Measurements from ENCODE around the gene DCLRE1A.
"Not testable (repeated sequence)": the region's sequence is repeated elsewhere in the genome, so short reads cannot be mapped to it uniquely, and the experiment has no call there.

DCLRE1A gene

DNA sequence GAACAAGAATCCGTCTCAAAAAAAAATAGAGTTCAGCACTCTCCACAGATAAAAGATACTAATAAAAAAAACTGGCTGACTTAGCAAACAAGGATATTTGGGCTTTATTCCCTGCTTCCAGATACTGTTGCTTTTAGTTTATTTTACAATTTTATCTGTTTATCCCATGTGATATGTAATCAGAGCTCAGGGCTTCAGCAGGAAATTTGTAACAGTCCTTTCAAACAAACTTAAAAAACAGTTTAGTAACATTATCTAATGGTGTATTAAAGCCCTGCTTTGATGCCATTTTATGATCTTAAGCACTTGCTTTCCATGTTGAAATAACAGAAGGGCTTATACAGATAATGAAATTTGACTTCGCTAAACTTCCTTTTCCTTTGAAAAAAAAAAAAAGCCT lies 28.1 kb downstream of the DCLRE1A start:
- POLR2A ChIA-PET: no interaction called here
- no peak for TF ChIP-seq SP1 (IDR thresholded peaks at IDR 0.05)
- no peak for TF ChIP-seq NFRKB (IDR thresholded peaks at IDR 0.05)
- TF ChIP-seq ZNF384 (IDR thresholded peaks at IDR 0.05): no peak
- TF ChIP-seq FOXK2 (IDR thresholded peaks at IDR 0.05): no peak
- no peak for TF ChIP-seq ELF4 (IDR thresholded peaks at IDR 0.05)
- no peak for TF ChIP-seq BHLHE40 (IDR thresholded peaks at IDR 0.05; ENCODE audit: borderline replicate concordance)
- no peak for TF ChIP-seq LEF1 (IDR thresholded peaks at IDR 0.05; ENCODE audit: borderline replicate concordance)
- TF ChIP-seq HDGF (IDR thresholded peaks at IDR 0.05; ENCODE audit: borderline replicate concordance): no peak
- TF ChIP-seq PKNOX1 (IDR thresholded peaks at IDR 0.05): no peak

GRCh38 chr10:113823389-113823788 lies 30.5 kb downstream of the DCLRE1A start:
- TF ChIP-seq CTBP1 (IDR thresholded peaks at IDR 0.05; ENCODE audit: borderline replicate concordance): no peak
- no peak for TF ChIP-seq PKNOX1 (IDR thresholded peaks at IDR 0.05)
- TF ChIP-seq SP1 (IDR thresholded peaks at IDR 0.05): no peak
- TF ChIP-seq L3MBTL2 (conservative IDR thresholded peaks at IDR 0.05): no peak
- no peak for TF ChIP-seq HDGF (IDR thresholded peaks at IDR 0.05; ENCODE audit: borderline replicate concordance)
- no peak for TF ChIP-seq BHLHE40 (IDR thresholded peaks at IDR 0.05; ENCODE audit: borderline replicate concordance)
- TF ChIP-seq ELF4 (IDR thresholded peaks at IDR 0.05): no peak
- TF ChIP-seq FOXA1 (IDR thresholded peaks at IDR 0.05): no peak
- ChIA-PET POLR2A (no interaction called here), CTCF (no interaction called here)
- no peak for DNase-seq (ENCODE audit: extremely low spot score)

More for the DNA sequence above, 28.1 kb downstream of the DCLRE1A start:
- no peak for DNase-seq (ENCODE audit: extremely low spot score)
- CTCF ChIA-PET: no interaction called here

- DNase-seq (ENCODE audit: extremely low spot score): no peak
- TF ChIP-seq TARDBP (IDR thresholded peaks at IDR 0.05): no peak
- TF ChIP-seq ZNF384 (IDR thresholded peaks at IDR 0.05): no peak
- TF ChIP-seq PKNOX1 (IDR thresholded peaks at IDR 0.05): no peak
- TF ChIP-seq ELF4 (IDR thresholded peaks at IDR 0.05): no peak
- TF ChIP-seq LEF1 (IDR thresholded peaks at IDR 0.05; ENCODE audit: borderline replicate concordance): no peak
- TF ChIP-seq NFRKB (IDR thresholded peaks at IDR 0.05): no peak
- no peak for TF ChIP-seq FOXK2 (IDR thresholded peaks at IDR 0.05)
- no peak for TF ChIP-seq L3MBTL2 (conservative IDR thresholded peaks at IDR 0.05)
- TF ChIP-seq FOXA1 (IDR thresholded peaks at IDR 0.05): no peak
- no peak for TF ChIP-seq ARNT (IDR thresholded peaks at IDR 0.05)
- TF ChIP-seq HDGF (IDR thresholded peaks at IDR 0.05; ENCODE audit: borderline replicate concordance): no peak
- no peak for TF ChIP-seq BHLHE40 (IDR thresholded peaks at IDR 0.05; ENCODE audit: borderline replicate concordance)
- no peak for TF ChIP-seq FOXM1 (IDR thresholded peaks at IDR 0.05; ENCODE audit: borderline replicate concordance)
- TF ChIP-seq SP1 (IDR thresholded peaks at IDR 0.05): no peak
- no peak for TF ChIP-seq SUZ12 (IDR thresholded peaks at IDR 0.05)
- no peak for TF ChIP-seq CTBP1 (IDR thresholded peaks at IDR 0.05; ENCODE audit: borderline replicate concordance)
- POLR2A ChIA-PET: no interaction called here
- CTCF ChIA-PET: no interaction called here
Measured at GRCh38 chr10:113822174-113822573, 31.7 kb downstream of the DCLRE1A start.

DNA sequence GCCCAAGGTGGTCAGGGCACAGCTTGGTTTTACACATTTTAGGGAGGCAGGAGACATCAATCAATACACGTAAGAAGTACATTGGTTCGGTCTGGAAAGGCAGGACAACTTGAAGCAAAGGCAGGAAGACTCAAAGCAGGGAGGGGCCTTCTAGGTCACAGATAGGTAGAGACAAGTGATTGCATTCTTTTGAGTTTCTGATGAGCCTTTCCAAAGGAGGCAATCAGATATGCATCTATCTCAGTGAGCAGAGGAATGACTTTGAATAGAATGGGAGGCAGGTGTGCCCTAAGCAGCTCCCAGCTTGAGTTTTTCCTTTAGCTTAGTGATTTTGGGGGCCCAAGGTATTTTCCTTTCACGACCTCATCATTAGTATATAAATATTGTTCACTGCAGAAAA lies 32.6 kb downstream of the DCLRE1A start:
- CTCF ChIA-PET; POLR2A ChIA-PET; DNase-seq (ENCODE audit: extremely low spot score): not testable (repeated sequence)

- POLR2A ChIA-PET: no interaction called here
- CTCF ChIA-PET: no interaction called here
- TF ChIP-seq FOXK2 (IDR thresholded peaks at IDR 0.05) (no peak), BHLHE40 (IDR thresholded peaks at IDR 0.05; ENCODE audit: borderline replicate concordance) (no peak), FOXM1 (IDR thresholded peaks at IDR 0.05; ENCODE audit: borderline replicate concordance) (no peak), NFRKB (IDR thresholded peaks at IDR 0.05) (no peak), SUZ12 (IDR thresholded peaks at IDR 0.05) (no peak), L3MBTL2 (conservative IDR thresholded peaks at IDR 0.05) (no peak)
- DNase-seq (ENCODE audit: extremely low spot score): peak; percentile 42
Measured at GRCh38 chr10:113820507-113820906, 33.4 kb downstream of the DCLRE1A start.

- CTCF ChIA-PET: interaction anchor here (0.7 kb wide), 1 partner anchor 536 kb away, joined by 7 read pairs; no protein-coding TSS in a partner anchor
- POLR2A ChIA-PET: no interaction called here
- DNase-seq (ENCODE audit: extremely low spot score): no peak
- TF ChIP-seq SUZ12 (IDR thresholded peaks at IDR 0.05): no peak
- no peak for TF ChIP-seq CTBP1 (IDR thresholded peaks at IDR 0.05; ENCODE audit: borderline replicate concordance)
- TF ChIP-seq FOXA1 (IDR thresholded peaks at IDR 0.05): no peak
- no peak for TF ChIP-seq ARNT (IDR thresholded peaks at IDR 0.05)
- TF ChIP-seq NFRKB (IDR thresholded peaks at IDR 0.05): no peak
- TF ChIP-seq FOXM1 (IDR thresholded peaks at IDR 0.05; ENCODE audit: borderline replicate concordance): no peak
- no peak for TF ChIP-seq FOXK2 (IDR thresholded peaks at IDR 0.05)
- no peak for TF ChIP-seq PKNOX1 (IDR thresholded peaks at IDR 0.05)
- TF ChIP-seq ZNF384 (IDR thresholded peaks at IDR 0.05): no peak
- TF ChIP-seq BHLHE40 (IDR thresholded peaks at IDR 0.05; ENCODE audit: borderline replicate concordance): no peak
- no peak for TF ChIP-seq SP1 (IDR thresholded peaks at IDR 0.05)
Measured at GRCh38 chr10:113819989-113820388, 33.9 kb downstream of the DCLRE1A start.

GRCh38 chr10:113814700-113815099 lies 39.2 kb downstream of the DCLRE1A start:
- POLR2A ChIA-PET; DNase-seq (ENCODE audit: extremely low spot score); CTCF ChIA-PET: not testable (repeated sequence)
